ENCODE measurements around the gene ZZZ3. TPM values are rescaled to one million over a fixed set of nuclear protein-coding genes. Genes with fewer than 3 reads are reported as not detected.

The ZZZ3 gene
- total and polyA plus RNA-seq, 10 of the 15 experiments (the other 5 are each of a cell fraction or from before 2014, with no cell fraction given): 10.5 to 44.1 (median 29.5) TPM

- ChIA-PET POLR2A (interaction anchor here (2.1 kb wide), 1 partner anchor 11 kb away, joined by 10 read pairs; no protein-coding TSS in a partner anchor), CTCF (interaction anchor here (0.6 to 0.8 kb wide), 2 partner anchors 84 to 639 kb away, joined by 3 read pairs; no protein-coding TSS in a partner anchor), SMC1A (ENCODE audit: uncharacterized antibody, unreplicated experiment) (interaction anchor here (0.5 to 1.5 kb wide), 5 partner anchors 8 to 297 kb away, joined by 3 to 5 read pairs (median 4); no protein-coding TSS in a partner anchor), RAD21 (ENCODE audit: unreplicated experiment) (no interaction called here)
- 89% methylated on average over 5 of the region's 5 CpGs for WGBS (ENCODE audit: insufficient coverage, insufficient replicate concordance, low lambda C conversion rate, missing lambda C conversion rate)
- H3K4me2 ChIP-seq (ENCODE audit: control insufficient read depth, insufficient read depth): peak overlapping the region; percentile 64
- H3K4me1 ChIP-seq (ENCODE audit: control insufficient read depth, insufficient read depth, low read length): 0 out of 2 replicates have a peak, but pooled peaks cover 2% of the 10 kb centered on the region
- FAIRE-seq (no peak), DNase-seq (ENCODE audit: low read depth, low spot score) (no peak), ATAC-seq (no peak)
- in situ Hi-C loops (cut with MboI): no loop called here
- H4K20me1 ChIP-seq (ENCODE audit: control insufficient read depth, insufficient read depth): no peaks in the 10 kb centered on the region
- peak overlapping the region; percentile 34; the same call in 1 of the 2 replicates for H3K4me3 ChIP-seq
- no TSS peak for BruUV-seq (replicated peaks)
- H3K79me2 ChIP-seq (ENCODE audit: control insufficient read depth, insufficient read depth, low read length): peaks cover 84% of the 10 kb centered on the region
- H3K27me3 ChIP-seq (replicated peaks in 1 of 2; ENCODE audit: control insufficient read depth in 2 of 2, insufficient read depth in 2 of 2, low read length in 1 of 2): no peaks in the 10 kb centered on the region
- intact Hi-C loops (cut with micrococcal nuclease; ENCODE audit: unreplicated experiment): no loop called here
- no peak overlapping the region for H2AFZ ChIP-seq (ENCODE audit: control insufficient read depth, low read depth, low read length)
- H3K27ac ChIP-seq (ENCODE audit: control insufficient read depth, insufficient read depth): no peak overlapping the region
- no peak overlapping the region for H3K9ac ChIP-seq (ENCODE audit: control insufficient read depth, insufficient read depth, low read length)
- peaks cover 0 to 3% of the 10 kb centered on the region in 2 experiments; a peak in 1 of 4 replicates for H3K36me3 ChIP-seq (ENCODE audit: control insufficient read depth in 2 of 2, insufficient read depth in 2 of 2, low read length in 1 of 2)
- H3K9me3 ChIP-seq (replicated peaks; ENCODE audit: control insufficient read depth, insufficient read depth, low read length): no peaks in the 10 kb centered on the region
- TF ChIP-seq REST (IDR thresholded peaks at IDR 0.05; ENCODE audit: low read depth, low read length): no peak
- TF ChIP-seq BRCA1 (IDR thresholded peaks at IDR 0.05; ENCODE audit: low read depth, low read length): no peak
- TF ChIP-seq FOXK2 (IDR thresholded peaks at IDR 0.05): no peak
- TF ChIP-seq SUPT20H (IDR thresholded peaks at IDR 0.05; ENCODE audit: borderline replicate concordance, control insufficient read depth, low read depth, low read length): no peak
- TF ChIP-seq TCF7 (IDR thresholded peaks at IDR 0.05; ENCODE audit: borderline replicate concordance): no peak
- TF ChIP-seq NFIC (IDR thresholded peaks at IDR 0.05; ENCODE audit: low read depth, low read length): no peak
- no peak for TF ChIP-seq ELK1 (IDR thresholded peaks at IDR 0.05; ENCODE audit: low read depth, low read length)
- TF ChIP-seq YBX1 (IDR thresholded peaks at IDR 0.05): no peak
- no peak for TF ChIP-seq DPF2 (IDR thresholded peaks at IDR 0.05)
- TF ChIP-seq ZBTB4 (CRISPR knock-in tag; IDR thresholded peaks at IDR 0.05): no peak
- no peak for TF ChIP-seq GATAD2B (conservative IDR thresholded peaks at IDR 0.05; ENCODE audit: low read depth)
Measured at GRCh38 chr1:77678660-77679610, 3.5 kb downstream of the ZZZ3 start.

All from GM12878 (cell line).